Measurements from ENCODE around the gene ADAMTS7. TPM values are rescaled to one million over a fixed set of nuclear protein-coding genes. Genes with fewer than 3 reads are reported as not detected.

ADAMTS7 gene
- polyA plus RNA-seq, 1 donor from 2014 or later = 31.5 TPM

- no peaks in the 10 kb centered on the region for H3K9me3 ChIP-seq (ENCODE audit: low read length)
- no peaks in the 10 kb centered on the region for H4K20me1 ChIP-seq (ENCODE audit: insufficient read depth)
- H3K4me2 ChIP-seq (ENCODE audit: low read length) = no peak overlapping the region
- no peak overlapping the region for H3K9ac ChIP-seq (ENCODE audit: low read length)
- no peaks in the 10 kb centered on the region for H3K9me2 ChIP-seq (ENCODE audit: insufficient read depth, low read length)
- H3K27ac ChIP-seq (ENCODE audit: low read length) = no peak overlapping the region
- no peak overlapping the region for H3K4me3 ChIP-seq (ENCODE audit: low read length)
- TF ChIP-seq POLR2AphosphoS5 (IDR thresholded peaks at IDR 0.05) = no peak
- no peak for TF ChIP-seq CTCF (IDR thresholded peaks at IDR 0.05; ENCODE audit: poor library complexity, severe bottlenecking)
- no peak for TF ChIP-seq RAD21 (conservative IDR thresholded peaks at IDR 0.05)
- no peak for TF ChIP-seq TAF1 (IDR thresholded peaks at IDR 0.05; ENCODE audit: low read depth)
- TF ChIP-seq MXI1 (conservative IDR thresholded peaks at IDR 0.05; ENCODE audit: poor library complexity, severe bottlenecking) = no peak
- TF ChIP-seq, protein P1, sequence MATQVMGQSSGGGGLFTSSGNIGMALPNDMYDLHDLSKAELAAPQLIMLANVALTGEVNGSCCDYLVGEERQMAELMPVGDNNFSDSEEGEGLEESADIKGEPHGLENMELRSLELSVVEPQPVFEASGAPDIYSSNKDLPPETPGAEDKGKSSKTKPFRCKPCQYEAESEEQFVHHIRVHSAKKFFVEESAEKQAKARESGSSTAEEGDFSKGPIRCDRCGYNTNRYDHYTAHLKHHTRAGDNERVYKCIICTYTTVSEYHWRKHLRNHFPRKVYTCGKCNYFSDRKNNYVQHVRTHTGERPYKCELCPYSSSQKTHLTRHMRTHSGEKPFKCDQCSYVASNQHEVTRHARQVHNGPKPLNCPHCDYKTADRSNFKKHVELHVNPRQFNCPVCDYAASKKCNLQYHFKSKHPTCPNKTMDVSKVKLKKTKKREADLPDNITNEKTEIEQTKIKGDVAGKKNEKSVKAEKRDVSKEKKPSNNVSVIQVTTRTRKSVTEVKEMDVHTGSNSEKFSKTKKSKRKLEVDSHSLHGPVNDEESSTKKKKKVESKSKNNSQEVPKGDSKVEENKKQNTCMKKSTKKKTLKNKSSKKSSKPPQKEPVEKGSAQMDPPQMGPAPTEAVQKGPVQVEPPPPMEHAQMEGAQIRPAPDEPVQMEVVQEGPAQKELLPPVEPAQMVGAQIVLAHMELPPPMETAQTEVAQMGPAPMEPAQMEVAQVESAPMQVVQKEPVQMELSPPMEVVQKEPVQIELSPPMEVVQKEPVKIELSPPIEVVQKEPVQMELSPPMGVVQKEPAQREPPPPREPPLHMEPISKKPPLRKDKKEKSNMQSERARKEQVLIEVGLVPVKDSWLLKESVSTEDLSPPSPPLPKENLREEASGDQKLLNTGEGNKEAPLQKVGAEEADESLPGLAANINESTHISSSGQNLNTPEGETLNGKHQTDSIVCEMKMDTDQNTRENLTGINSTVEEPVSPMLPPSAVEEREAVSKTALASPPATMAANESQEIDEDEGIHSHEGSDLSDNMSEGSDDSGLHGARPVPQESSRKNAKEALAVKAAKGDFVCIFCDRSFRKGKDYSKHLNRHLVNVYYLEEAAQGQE (IDR thresholded peaks at IDR 0.05; ENCODE audit: borderline replicate concordance) = no peak
- no peak for TF ChIP-seq EZH2 (IDR thresholded peaks at IDR 0.05; ENCODE audit: borderline replicate concordance, insufficient read depth, low read length, poor library complexity, severe bottlenecking)
- no peak for TF ChIP-seq EP300 (conservative IDR thresholded peaks at IDR 0.05; ENCODE audit: poor library complexity, severe bottlenecking)
- no peak for TF ChIP-seq SMC3 (conservative IDR thresholded peaks at IDR 0.05; ENCODE audit: poor library complexity)
- no peaks in the 10 kb centered on the region for H3K27me3 ChIP-seq (ENCODE audit: insufficient read depth, low read depth, low read length)
- no peaks in the 10 kb centered on the region for H3K36me3 ChIP-seq (ENCODE audit: insufficient read depth, low read length)
- no peaks in the 10 kb centered on the region for H3K79me2 ChIP-seq (replicated peaks; ENCODE audit: insufficient read depth, low read length)
- H3F3A ChIP-seq (ENCODE audit: insufficient read depth, low read length, poor library complexity, severe bottlenecking) = no peaks in the 10 kb centered on the region
- no peak overlapping the region for H2AFZ ChIP-seq (ENCODE audit: low read depth, low read length)
Measured at GRCh38 chr15:78855746-78856145, 44.5 kb upstream of the ADAMTS7 start.

GRCh38 chr15:78854833-78855372 lies 43.6 kb upstream of the ADAMTS7 start:
- Histone ChIP-seq H3K4me3 (ENCODE audit: low read length) (no peak overlapping the region), H4K20me1 (ENCODE audit: insufficient read depth) (no peaks in the 10 kb centered on the region), H3K79me2 (replicated peaks; ENCODE audit: insufficient read depth, low read length) (no peaks in the 10 kb centered on the region), H3K36me3 (ENCODE audit: insufficient read depth, low read length) (no peaks in the 10 kb centered on the region), H3K4me2 (ENCODE audit: low read length) (no peak overlapping the region), H3K9ac (ENCODE audit: low read length) (no peak overlapping the region), H3K9me3 (ENCODE audit: low read length) (no peaks in the 10 kb centered on the region), H3K27ac (ENCODE audit: low read length) (no peak overlapping the region), H3K9me2 (ENCODE audit: insufficient read depth, low read length) (no peaks in the 10 kb centered on the region), H2AFZ (ENCODE audit: low read depth, low read length) (no peak overlapping the region), H3K27me3 (ENCODE audit: insufficient read depth, low read depth, low read length) (no peaks in the 10 kb centered on the region), H3F3A (ENCODE audit: insufficient read depth, low read length, poor library complexity, severe bottlenecking) (no peaks in the 10 kb centered on the region)
- TF ChIP-seq TAF1 (IDR thresholded peaks at IDR 0.05; ENCODE audit: low read depth) = no peak
- TF ChIP-seq EP300 (conservative IDR thresholded peaks at IDR 0.05; ENCODE audit: poor library complexity, severe bottlenecking) = no peak
- no peak for TF ChIP-seq POLR2AphosphoS5 (IDR thresholded peaks at IDR 0.05)
- TF ChIP-seq EZH2 (IDR thresholded peaks at IDR 0.05; ENCODE audit: borderline replicate concordance, insufficient read depth, low read length, poor library complexity, severe bottlenecking) = no peak

All from neural cell (in vitro differentiated cells).